BE2C (cell line): Measurements from ENCODE around the gene PSMD12. TPM values are rescaled to one million over a fixed set of nuclear protein-coding genes. Genes with fewer than 3 reads are reported as not detected.

Experiments used
- DNase-seq: peaks from one replicate; pipeline ENCODE4 v3.0.0-alpha.2; 2020
- H3K27me3 ChIP-seq: fragments of 250-450 bp; sonication (Bioruptor Pico); 2 replicates; pipeline ENCODE4 v1.5.1; 2020; ENCODE audit warnings: mild to moderate bottlenecking
- H3K36me3 ChIP-seq: fragments of 250-450 bp; sonication (Bioruptor Pico); 2 replicates; pipeline ENCODE4 v1.5.1; 2020; ENCODE audit warnings: mild to moderate bottlenecking
- H3K4me1 ChIP-seq: fragments of 250-450 bp; sonication (Bioruptor Pico); 2 replicates; pipeline ENCODE4 v1.5.1; 2020
- H3K4me3 ChIP-seq: 2 replicates; pipeline ENCODE4 v1.5.1; 2011; ENCODE audit warnings: low read depth, low read length
- H3K9me3 ChIP-seq: fragments of 250-450 bp; sonication (Bioruptor Pico); 2 replicates; pipeline ENCODE4 v1.5.1; 2020
- CTCF ChIP-seq: IDR thresholded peaks from 2 replicates; pipeline ENCODE4 v1.5.1; 2012; ENCODE audit warnings: mild to moderate bottlenecking, low read depth, low read length
- polyA plus RNA-seq: library from polyadenylated mRNA; unstranded; fragments of >200 nt; gene quantifications from one replicate; pipeline ENCODE4 v1.2.1, GENCODE V29; 2012; ENCODE audit warnings: low read depth, missing spikeins; ENCODE audit not compliant: insufficient read length, insufficient read depth

Gene PSMD12
- 136 TPM for polyA plus RNA-seq

- Histone ChIP-seq H3K27me3 (no peaks in the 10 kb centered on the region), H3K9me3 (no peaks in the 10 kb centered on the region), H3K36me3 (peaks cover 8% of the 10 kb centered on the region), H3K4me1 (no peaks in the 10 kb centered on the region), H3K4me3 (peak within 1 kb of the TSS; percentile 88)
- no peak for TF ChIP-seq CTCF
- DNase-seq, result peak; percentile 97
Observed at GRCh38 chr17:67366193-67367157, at the start of gene PSMD12. TSS of gene PSMD12 (minus strand) at chr17:67366577. CDS start at chr17:67366519, 58 bp downstream.

GRCh38 chr17:67415291-67415690 lies 48.9 kb upstream of the PSMD12 start:
- no peaks in the 10 kb centered on the region for H3K27me3 ChIP-seq
- no peaks in the 10 kb centered on the region for H3K36me3 ChIP-seq
- peaks cover 2% of the 10 kb centered on the region; the same call in 1 of the 2 replicates for H3K9me3 ChIP-seq
- no peak for TF ChIP-seq CTCF
- DNase-seq, result no peak
- H3K4me1 ChIP-seq, result no peaks in the 10 kb centered on the region
- no peak overlapping the region for H3K4me3 ChIP-seq

- Histone ChIP-seq H3K9me3 (peaks cover 2% of the 10 kb centered on the region; the same call in 1 of the 2 replicates), H3K36me3 (no peaks in the 10 kb centered on the region), H3K4me1 (no peaks in the 10 kb centered on the region), H3K4me3 (no peak overlapping the region), H3K27me3 (no peaks in the 10 kb centered on the region)
- TF ChIP-seq CTCF, result no peak
- DNase-seq, result no peak
Observed at GRCh38 chr17:67414559-67414958, 48.2 kb upstream of the PSMD12 start.

- DNase-seq, result no peak
- Histone ChIP-seq H3K9me3 (peaks cover 2% of the 10 kb centered on the region; the same call in 1 of the 2 replicates), H3K4me3 (no peak overlapping the region), H3K36me3 (no peaks in the 10 kb centered on the region), H3K4me1 (no peaks in the 10 kb centered on the region), H3K27me3 (no peaks in the 10 kb centered on the region)
- no peak for TF ChIP-seq CTCF
Observed at GRCh38 chr17:67414130-67414529, 47.8 kb upstream of the PSMD12 start.

GRCh38 chr17:67413388-67413787 lies 47.0 kb upstream of the PSMD12 start:
- no peak for DNase-seq
- Histone ChIP-seq H3K4me1 (no peaks in the 10 kb centered on the region), H3K9me3 (peaks cover 2% of the 10 kb centered on the region; the same call in 1 of the 2 replicates), H3K4me3 (no peak overlapping the region), H3K36me3 (no peaks in the 10 kb centered on the region), H3K27me3 (no peaks in the 10 kb centered on the region)
- TF ChIP-seq CTCF, result no peak

GRCh38 chr17:67412941-67413340 lies 46.6 kb upstream of the PSMD12 start:
- DNase-seq, result no peak
- peaks cover 2% of the 10 kb centered on the region; the same call in 1 of the 2 replicates for H3K9me3 ChIP-seq
- no peak for TF ChIP-seq CTCF
- H3K36me3 ChIP-seq, result no peaks in the 10 kb centered on the region
- H3K4me1 ChIP-seq, result no peaks in the 10 kb centered on the region
- no peaks in the 10 kb centered on the region for H3K27me3 ChIP-seq
- no peak overlapping the region for H3K4me3 ChIP-seq
